Large intestine (tissue), 3 donors: ENCODE measurements around the gene FGFR3. TPM values are rescaled to one million over a fixed set of nuclear protein-coding genes. Genes with fewer than 3 reads are reported as not detected.
A peak's percentile ranks its signal among the peaks of the same experiment; 100 is the strongest.
"Not testable (repeated sequence)": the region's sequence is repeated elsewhere in the genome, so short reads cannot be mapped to it uniquely, and the experiment has no call there.

Experiments used
- DNase-seq, 2 donors: peaks; one replicate each; pipeline versions ENCODE4 v3.0.0 to v3.0.0-alpha.2; 2013
- H3K27ac ChIP-seq: one replicate; pipeline ENCODE4 v1.5.1; 2013; ENCODE audit warnings: low read length
- H3K27me3 ChIP-seq: 2 replicates; pipeline ENCODE4 v1.6.1; 2013; ENCODE audit warnings: low read length; ENCODE audit not compliant: control insufficient read depth, insufficient read depth
- H3K36me3 ChIP-seq: 2 replicates; pipeline ENCODE4 v1.6.1; 2013; ENCODE audit warnings: low read length; ENCODE audit not compliant: control insufficient read depth, insufficient read depth
- H3K4me1 ChIP-seq: one replicate; pipeline ENCODE4 v1.6.1; 2013; ENCODE audit warnings: low read length; ENCODE audit not compliant: control insufficient read depth, insufficient read depth
- H3K4me3 ChIP-seq: one replicate; pipeline ENCODE4 v1.5.1; 2013; ENCODE audit warnings: low read length
- H3K9me3 ChIP-seq: one replicate; pipeline ENCODE4 v1.6.1; 2013; ENCODE audit warnings: mild to moderate bottlenecking, low read depth, low read length, moderate library complexity; ENCODE audit not compliant: control insufficient read depth
- WGBS: methylation state at CpG from one replicate; pipeline ENCODE4 v1.1.5; 2013; ENCODE audit warnings: low lambda C conversion rate; ENCODE audit not compliant: insufficient coverage; 5-methylcytosine and 5-hydroxymethylcytosine counted together
- polyA plus RNA-seq: library from polyadenylated mRNA; unstranded; fragments of 120-200 nt; gene quantifications from one replicate; pipeline ENCODE4 v1.2.1, GENCODE V29; 2013

Gene FGFR3
- polyA plus RNA-seq, 1 donor: 228 TPM

DNA sequence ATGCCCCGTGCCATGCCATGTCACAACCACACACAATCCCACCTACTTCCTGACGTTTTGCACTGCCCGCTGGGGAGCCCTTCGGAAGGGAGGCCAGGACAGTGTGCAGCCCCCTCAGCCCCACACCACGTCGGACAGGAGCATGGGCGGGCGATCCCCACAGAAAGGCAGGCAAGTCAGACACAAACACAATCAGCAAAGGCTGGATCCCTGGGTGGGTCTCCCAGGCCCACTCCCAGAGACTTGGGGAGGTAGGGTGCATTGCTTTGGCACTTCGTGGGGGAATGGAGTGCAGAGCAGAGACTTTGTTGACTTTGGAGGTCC lies 48.8 kb downstream of the FGFR3 start:
- Histone ChIP-seq H3K9me3 (no peaks in the 10 kb centered on the region), H3K36me3 (peaks cover 69% of the 10 kb centered on the region), H3K27me3 (no peaks in the 10 kb centered on the region), H3K4me1 (no peaks in the 10 kb centered on the region), H3K27ac (no peak overlapping the region), H3K4me3 (no peak overlapping the region)
- DNase-seq: no peak
- WGBS: no CpG with 5 or more reads among the region's 9 CpGs

DNA sequence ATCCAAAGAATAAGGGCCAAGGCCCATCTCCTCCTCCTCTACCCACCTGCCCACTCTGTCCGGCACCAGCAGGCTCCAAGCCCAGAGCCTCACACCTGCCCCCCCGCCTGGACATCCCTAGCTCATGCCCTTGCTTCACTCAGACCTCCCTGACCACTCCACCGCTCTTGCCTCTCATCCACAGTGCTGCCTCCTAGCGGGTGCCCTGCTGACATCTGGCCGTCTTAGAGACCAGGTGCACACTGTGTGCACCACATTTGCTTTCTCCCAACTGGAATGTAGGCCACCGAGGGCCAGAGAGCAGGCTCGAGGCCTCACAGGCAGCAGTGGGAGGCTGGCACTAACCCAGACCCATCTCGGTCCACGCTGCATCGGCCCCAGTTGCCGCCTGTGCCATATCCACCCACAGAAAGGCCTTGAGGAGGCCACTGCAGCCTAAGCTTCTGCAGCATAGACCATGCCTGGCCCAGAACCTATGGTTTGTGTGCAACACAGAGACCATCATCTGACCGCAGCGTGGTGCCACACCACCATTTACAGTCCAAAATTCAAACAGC lies 49.3 kb downstream of the FGFR3 start:
- Histone ChIP-seq H3K4me1 (no peaks in the 10 kb centered on the region), H3K27ac (no peak overlapping the region), H3K4me3 (no peak overlapping the region), H3K36me3 (peaks cover 67% of the 10 kb centered on the region), H3K27me3 (no peaks in the 10 kb centered on the region), H3K9me3 (no peaks in the 10 kb centered on the region)
- DNase-seq: no peak
- 73% methylated on average over 2 of the region's 13 CpGs for WGBS

DNA sequence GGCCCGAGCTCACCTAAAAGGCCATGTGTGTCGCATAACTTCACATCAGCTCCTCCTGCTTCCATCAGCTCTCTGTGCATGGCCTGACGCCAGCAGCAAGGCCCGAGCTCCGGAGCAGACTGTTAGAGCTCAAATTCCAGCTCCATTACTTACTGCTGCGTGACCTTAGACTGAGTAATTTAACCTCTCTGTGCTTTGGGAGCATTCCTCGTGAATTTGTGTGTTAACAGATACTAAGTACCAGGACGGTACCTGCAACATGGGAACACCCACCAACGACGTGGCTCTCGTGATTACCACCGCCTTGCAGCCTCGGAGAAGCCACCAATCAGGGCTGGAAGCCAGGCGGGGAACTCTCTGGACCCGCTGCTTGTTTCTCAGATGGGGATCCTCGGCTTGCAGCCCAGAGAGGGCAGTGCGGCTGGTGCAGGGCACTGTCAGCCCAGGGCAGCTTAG lies 49.9 kb downstream of the FGFR3 start:
- H3K36me3 ChIP-seq: peaks cover 63% of the 10 kb centered on the region

DNA sequence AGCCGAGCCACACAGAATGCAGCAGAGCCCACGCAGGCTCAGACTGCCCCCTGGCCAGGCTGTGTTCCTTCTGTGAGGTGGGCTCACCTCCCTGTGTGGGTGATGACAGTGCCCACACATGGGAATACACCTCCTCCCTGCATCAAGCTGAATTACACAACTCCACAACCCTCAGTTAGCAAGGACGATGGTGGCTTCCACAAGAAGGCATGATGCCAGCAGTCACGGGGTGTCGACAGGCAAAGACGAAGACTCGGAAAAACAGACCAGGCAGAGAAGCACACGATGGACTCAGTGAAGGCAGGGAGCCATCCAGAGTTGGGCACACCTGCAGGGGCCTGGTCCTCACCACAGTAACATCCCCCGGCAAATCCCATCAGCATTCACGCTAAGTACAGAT lies 50.8 kb downstream of the FGFR3 start:
- H3K36me3 ChIP-seq: peaks cover 59% of the 10 kb centered on the region

More for the DNA sequence above, 49.9 kb downstream of the FGFR3 start:
- no peak for DNase-seq
- H3K4me3 ChIP-seq: no peak overlapping the region
- no peaks in the 10 kb centered on the region for H3K9me3 ChIP-seq
- no CpG with 5 or more reads among the region's 17 CpGs for WGBS
- no peaks in the 10 kb centered on the region for H3K27me3 ChIP-seq
- H3K27ac ChIP-seq: no peak overlapping the region
- H3K4me1 ChIP-seq: no peaks in the 10 kb centered on the region

DNA sequence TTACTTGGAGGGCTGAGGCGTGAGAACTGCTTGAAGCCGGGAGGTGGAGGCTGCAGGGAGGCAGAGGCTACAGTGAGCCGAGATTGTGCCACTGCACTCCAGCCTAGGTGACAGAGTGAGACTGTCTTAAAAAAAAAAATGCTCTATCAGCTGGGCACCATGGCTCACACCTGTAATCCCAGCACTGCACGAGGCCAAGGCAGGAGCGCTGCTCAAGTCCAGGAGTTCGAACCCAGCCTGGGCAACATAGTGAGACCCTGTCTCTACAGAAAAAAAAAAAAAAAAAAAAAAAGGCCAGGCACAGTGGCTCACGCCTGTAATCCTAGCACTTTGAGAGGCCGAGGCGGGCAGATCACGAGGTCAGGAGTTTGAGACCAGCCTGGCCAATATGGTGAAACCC lies 51.5 kb downstream of the FGFR3 start:
- H3K36me3 ChIP-seq: peaks cover 51% of the 10 kb centered on the region
- no CpG with 5 or more reads among the region's 10 CpGs for WGBS
- H3K4me1 ChIP-seq, H3K4me3 ChIP-seq, DNase-seq, H3K27me3 ChIP-seq, H3K9me3 ChIP-seq, H3K27ac ChIP-seq: not testable (repeated sequence)

More for the DNA sequence above, 50.8 kb downstream of the FGFR3 start:
- H3K9me3 ChIP-seq: no peaks in the 10 kb centered on the region
- H3K27me3 ChIP-seq: no peaks in the 10 kb centered on the region
- no CpG with 5 or more reads among the region's 10 CpGs for WGBS
- H3K27ac ChIP-seq: no peak overlapping the region
- no peak for DNase-seq
- H3K4me3 ChIP-seq: no peak overlapping the region
- H3K4me1 ChIP-seq: no peaks in the 10 kb centered on the region

DNA sequence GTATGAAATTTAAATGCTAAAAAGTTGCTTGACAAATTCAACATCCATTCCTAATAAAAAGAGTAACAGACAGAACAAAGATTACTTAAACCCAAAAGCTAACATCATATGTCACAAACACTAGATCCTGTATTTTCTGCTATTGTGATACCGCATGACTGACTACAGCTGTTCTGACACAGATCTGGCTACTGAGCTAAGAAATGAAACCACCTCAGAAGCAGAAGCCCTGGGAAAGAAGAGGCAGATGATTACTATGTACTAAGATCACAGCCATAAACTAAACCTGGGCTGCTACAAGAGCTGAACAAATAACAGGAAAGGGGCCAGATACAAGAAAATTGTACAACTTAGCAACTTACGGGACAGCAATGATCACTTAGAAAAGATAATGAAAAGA lies 53.5 kb downstream of the FGFR3 start:
- Histone ChIP-seq H3K4me3 (no peak overlapping the region), H3K27me3 (no peaks in the 10 kb centered on the region), H3K4me1 (peaks cover under 1% of the 10 kb centered on the region), H3K36me3 (peaks cover 36% of the 10 kb centered on the region), H3K9me3 (no peaks in the 10 kb centered on the region), H3K27ac (no peak overlapping the region)
- WGBS: 75% methylated on average over 1 of the region's 2 CpGs
- DNase-seq: no peak

DNA sequence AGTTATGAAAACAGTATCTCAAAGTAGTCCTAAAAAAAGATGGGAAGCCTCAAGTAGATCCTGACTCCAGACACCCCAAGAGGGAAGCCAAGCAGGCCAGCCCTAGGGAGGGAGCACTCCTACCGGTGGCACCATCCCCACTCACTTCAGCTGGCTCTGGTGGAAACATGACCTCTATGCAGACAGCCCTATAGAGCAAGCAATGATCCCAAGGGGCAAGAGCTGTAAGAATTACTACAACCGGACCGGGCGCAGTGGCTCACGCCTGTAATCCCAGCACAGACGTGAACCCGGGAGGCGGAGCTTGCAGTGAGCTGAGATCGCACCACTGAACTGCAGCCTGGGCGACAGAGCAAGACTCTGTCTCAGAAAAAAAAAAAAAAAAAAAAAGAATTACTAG lies 57.2 kb downstream of the FGFR3 start:
- Histone ChIP-seq H3K27me3 (no peaks in the 10 kb centered on the region), H3K36me3 (peaks cover 12% of the 10 kb centered on the region), H3K4me3 (no peak overlapping the region), H3K4me1 (peaks cover 15% of the 10 kb centered on the region), H3K27ac (peak overlapping the region; percentile 77), H3K9me3 (no peaks in the 10 kb centered on the region)
- WGBS: no CpG with 5 or more reads among the region's 10 CpGs
- DNase-seq: no peak

DNA sequence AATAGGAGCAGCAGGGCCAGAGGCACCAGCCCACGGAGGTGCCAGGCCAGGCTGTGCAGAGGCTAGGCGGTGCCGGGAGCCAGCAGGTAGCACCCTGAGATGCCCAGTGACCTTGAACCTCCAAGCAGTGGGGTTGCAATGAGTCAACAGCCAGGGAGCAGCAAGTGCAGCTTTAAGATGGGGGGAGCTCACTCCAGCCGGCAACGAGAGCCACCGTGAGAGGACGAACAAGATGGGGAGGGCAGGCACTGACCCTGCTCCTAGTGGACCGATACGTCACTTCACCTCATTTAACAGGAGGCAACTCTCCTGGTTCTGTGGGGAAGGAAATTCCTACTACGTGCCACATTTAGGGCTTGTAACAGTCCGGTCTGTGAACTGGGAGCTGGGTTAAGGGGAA lies 58.1 kb downstream of the FGFR3 start:
- Histone ChIP-seq H3K36me3 (peaks cover 7% of the 10 kb centered on the region), H3K27ac (no peak overlapping the region), H3K27me3 (no peaks in the 10 kb centered on the region), H3K4me1 (peaks cover 15% of the 10 kb centered on the region), H3K4me3 (no peak overlapping the region), H3K9me3 (no peaks in the 10 kb centered on the region)
- no peak for DNase-seq
- no CpG with 5 or more reads among the region's 11 CpGs for WGBS

DNA sequence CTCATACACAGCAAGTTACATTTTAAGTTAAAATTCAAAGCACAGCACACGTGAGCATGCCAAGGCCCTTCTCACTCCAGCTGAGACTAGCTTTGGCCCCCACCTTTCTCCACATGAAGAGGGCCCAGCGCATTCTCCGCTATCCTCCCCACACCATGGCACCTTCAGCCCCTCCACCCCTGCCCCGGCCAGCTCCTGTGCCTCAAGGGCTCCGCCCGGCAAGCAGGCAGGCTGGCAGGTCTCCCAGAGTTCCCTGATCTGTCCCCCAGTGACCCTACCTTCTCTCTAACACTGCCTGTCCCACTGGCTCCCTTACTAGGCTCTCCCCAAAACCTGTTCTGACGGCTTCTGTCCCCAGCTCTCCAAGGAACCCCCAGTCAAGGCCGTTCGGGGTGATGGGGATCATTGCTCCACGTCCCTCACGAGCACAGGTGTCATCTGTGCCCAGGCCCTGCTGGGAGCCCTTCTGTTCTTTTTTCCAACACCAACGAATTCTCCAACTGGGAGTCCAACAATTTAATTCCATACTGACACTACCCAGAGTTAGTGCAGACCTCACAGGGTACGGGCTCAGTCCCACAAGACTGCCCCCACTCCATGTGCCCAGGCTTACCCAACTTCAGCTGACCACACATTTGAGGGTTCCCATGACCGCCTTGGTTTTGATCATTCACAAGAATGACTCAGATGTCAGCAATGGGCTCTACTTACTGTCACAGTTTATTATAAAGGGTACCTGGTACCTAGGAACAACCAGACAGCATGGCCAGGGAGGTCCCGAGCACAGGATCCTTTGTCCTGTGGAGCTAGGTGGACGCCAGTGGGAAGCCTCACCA lies 58.7 kb downstream of the FGFR3 start:
- no peaks in the 10 kb centered on the region for H3K27me3 ChIP-seq
- H3K4me1 ChIP-seq: peaks cover 15% of the 10 kb centered on the region
- H3K4me3 ChIP-seq: no peak overlapping the region
- DNase-seq: no peak
- peaks cover 3% of the 10 kb centered on the region for H3K36me3 ChIP-seq
- 80% methylated on average over 1 of the region's 16 CpGs for WGBS
- no peaks in the 10 kb centered on the region for H3K9me3 ChIP-seq
- H3K27ac ChIP-seq: no peak overlapping the region

DNA sequence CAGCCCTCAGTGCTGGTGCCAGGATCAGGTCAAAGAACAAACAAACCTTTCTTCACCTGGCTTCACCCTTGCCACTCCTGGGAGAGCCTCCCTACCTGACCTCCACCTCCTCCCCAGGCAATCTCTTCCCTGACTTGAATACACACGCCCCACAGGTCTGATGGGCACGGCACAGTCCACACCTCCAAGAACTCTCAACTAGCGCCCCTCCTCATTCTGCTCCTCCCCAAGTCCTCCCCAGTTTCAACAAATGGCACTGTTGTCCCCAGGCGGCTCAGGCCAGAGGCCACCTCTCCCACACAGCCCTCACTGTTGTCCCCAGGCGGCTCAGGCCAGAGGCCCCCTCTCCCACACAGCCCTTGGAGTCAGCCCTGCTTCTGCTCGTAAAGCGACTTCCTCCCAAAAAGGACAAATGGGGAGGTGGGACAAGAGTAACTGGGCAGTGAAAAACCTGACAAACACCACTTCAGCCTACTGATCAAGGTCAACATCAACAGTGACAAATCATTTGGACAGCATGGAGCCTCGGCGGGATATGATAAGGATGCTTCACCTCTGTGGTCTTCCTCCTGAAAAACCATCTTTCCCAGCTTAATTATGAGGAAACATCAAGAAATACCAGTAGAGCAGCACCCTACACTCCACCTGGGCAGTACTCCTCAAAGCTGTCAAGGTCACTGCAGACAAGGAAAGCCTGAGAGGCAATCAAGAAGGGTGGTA lies 60.0 kb downstream of the FGFR3 start:
- Histone ChIP-seq H3K4me1 (peaks cover 23% of the 10 kb centered on the region), H3K4me3 (no peak overlapping the region), H3K27ac (no peak overlapping the region), H3K36me3 (no peaks in the 10 kb centered on the region), H3K27me3 (no peaks in the 10 kb centered on the region), H3K9me3 (no peaks in the 10 kb centered on the region)
- DNase-seq: no peak
- WGBS: no CpG with 5 or more reads among the region's 9 CpGs
